Gastrocnemius medialis (tissue), 4 donors: ENCODE measurements around the gene GCAT.
"Not testable (repeated sequence)": the region's sequence is repeated elsewhere in the genome, so short reads cannot be mapped to it uniquely, and the experiment has no call there.

Experiments
- POLR2A ChIP-seq, 2 donors: fragments of 450-650 bp; IDR thresholded peaks; one replicate each; pipeline ENCODE4 v1.6.1; 2017; ENCODE audit warnings: antibody characterized with exemption in 2 of 2, mild to moderate bottlenecking in 2 of 2, moderate library complexity in 2 of 2
- TF ChIP-seq, protein P1 (sequence below), 5 experiments: fragments of 450-650 bp in 3 of 5; fragments of 200-600 bp in 2 of 5; sonication (generic) in 2 of 5; IDR thresholded peaks in 4 of 5; conservative IDR thresholded peaks in 1 of 5; 1 replicate in 4 of 5; 2 replicates in 1 of 5; pipeline ENCODE4 v1.5.1; 2016 to 2019; ENCODE audit warnings: antibody characterized with exemption in 5 of 5, mild to moderate bottlenecking in 3 of 5, moderate library complexity in 3 of 5

DNA sequence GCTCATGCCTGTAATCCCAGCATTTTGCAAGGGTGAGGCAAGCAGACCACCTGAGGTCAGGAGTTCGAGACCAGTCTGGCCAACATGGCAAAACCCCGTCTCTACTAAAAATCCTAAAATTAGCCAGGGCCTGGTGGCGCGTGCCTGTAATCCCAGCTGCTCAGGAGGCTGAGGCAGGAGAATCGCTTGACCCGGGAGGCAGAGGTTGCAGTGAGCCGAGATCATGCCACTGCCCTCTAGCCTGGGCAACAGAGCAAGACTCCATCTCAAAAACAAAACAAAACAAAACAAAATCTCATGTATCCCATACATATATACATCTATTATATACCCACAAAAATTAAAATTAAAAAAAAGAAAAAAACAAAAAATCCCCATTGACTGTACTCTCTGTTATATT is 10.5 kb upstream of the GCAT start:
- TF ChIP-seq, protein P1, sequence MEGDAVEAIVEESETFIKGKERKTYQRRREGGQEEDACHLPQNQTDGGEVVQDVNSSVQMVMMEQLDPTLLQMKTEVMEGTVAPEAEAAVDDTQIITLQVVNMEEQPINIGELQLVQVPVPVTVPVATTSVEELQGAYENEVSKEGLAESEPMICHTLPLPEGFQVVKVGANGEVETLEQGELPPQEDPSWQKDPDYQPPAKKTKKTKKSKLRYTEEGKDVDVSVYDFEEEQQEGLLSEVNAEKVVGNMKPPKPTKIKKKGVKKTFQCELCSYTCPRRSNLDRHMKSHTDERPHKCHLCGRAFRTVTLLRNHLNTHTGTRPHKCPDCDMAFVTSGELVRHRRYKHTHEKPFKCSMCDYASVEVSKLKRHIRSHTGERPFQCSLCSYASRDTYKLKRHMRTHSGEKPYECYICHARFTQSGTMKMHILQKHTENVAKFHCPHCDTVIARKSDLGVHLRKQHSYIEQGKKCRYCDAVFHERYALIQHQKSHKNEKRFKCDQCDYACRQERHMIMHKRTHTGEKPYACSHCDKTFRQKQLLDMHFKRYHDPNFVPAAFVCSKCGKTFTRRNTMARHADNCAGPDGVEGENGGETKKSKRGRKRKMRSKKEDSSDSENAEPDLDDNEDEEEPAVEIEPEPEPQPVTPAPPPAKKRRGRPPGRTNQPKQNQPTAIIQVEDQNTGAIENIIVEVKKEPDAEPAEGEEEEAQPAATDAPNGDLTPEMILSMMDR (IDR thresholded peaks at IDR 0.05 in 4 of 5, conservative IDR thresholded peaks at IDR 0.05 in 1 of 5): not testable (repeated sequence)
- not testable (repeated sequence) for TF ChIP-seq POLR2A (IDR thresholded peaks at IDR 0.05)
